GM19324 (cell line): ENCODE measurements around the gene CORO7.

Source experiments
- ATAC-seq: cut with Tn5 transposase; IDR thresholded peaks from one replicate; pipeline ENCODE4 v1.9.1; 2021; ENCODE audit warnings: mild to moderate bottlenecking, moderate library complexity; ENCODE audit not compliant: unreplicated experiment, low FRiP score

The CORO7 gene

GRCh38 chr16:4385789-4386450, 30.5 kb downstream of the CORO7 start:
- ATAC-seq: no peak

- no peak for ATAC-seq
Measured at GRCh38 chr16:4385066-4385788, 31.2 kb downstream of the CORO7 start.

DNA sequence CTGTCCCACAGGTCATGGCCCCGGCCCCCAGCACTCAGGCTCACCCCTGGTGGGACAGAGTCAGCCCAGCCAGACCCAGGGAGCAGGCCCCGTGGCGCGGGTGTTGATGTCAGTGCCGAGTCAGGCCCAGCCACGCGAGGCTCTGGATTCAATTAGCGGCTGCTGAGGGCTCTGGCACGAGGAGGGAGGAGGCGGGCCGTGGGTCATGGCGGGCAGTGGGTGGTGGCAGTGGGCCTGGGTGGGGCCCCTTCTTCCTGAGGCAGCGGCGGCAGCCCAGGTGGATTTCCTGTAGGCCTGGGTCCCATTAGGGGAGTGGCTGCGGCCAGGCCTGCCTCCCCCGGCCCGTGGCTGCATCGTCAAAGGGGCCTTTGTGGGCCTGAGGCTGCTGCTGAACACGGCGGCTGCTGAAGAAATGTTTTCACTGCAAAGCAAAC, 31.9 kb downstream of the CORO7 start:
- no peak for ATAC-seq

GRCh38 chr16:4383591-4384444, 32.6 kb downstream of the CORO7 start:
- no peak for ATAC-seq

GRCh38 chr16:4382795-4383357, 33.5 kb downstream of the CORO7 start:
- no peak for ATAC-seq

GRCh38 chr16:4381935-4382794, 34.2 kb downstream of the CORO7 start:
- ATAC-seq: no peak

DNA sequence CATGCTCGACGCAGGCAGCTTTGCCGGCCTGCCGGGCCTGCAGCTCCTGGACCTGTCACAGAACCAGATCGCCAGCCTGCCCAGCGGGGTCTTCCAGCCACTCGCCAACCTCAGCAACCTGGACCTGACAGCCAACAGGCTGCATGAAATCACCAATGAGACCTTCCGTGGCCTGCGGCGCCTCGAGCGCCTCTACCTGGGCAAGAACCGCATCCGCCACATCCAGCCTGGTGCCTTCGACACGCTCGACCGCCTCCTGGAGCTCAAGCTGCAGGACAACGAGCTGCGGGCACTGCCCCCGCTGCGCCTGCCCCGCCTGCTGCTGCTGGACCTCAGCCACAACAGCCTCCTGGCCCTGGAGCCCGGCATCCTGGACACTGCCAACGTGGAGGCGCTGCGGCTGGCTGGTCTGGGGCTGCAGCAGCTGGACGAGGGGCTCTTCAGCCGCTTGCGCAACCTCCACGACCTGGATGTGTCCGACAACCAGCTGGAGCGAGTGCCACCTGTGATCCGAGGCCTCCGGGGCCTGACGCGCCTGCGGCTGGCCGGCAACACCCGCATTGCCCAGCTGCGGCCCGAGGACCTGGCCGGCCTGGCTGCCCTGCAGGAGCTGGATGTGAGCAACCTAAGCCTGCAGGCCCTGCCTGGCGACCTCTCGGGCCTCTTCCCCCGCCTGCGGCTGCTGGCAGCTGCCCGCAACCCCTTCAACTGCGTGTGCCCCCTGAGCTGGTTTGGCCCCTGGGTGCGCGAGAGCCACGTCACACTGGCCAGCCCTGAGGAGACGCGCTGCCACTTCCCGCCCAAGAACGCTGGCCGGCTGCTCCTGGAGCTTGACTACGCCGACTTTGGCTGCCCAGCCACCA, 35.1 kb downstream of the CORO7 start:
- ATAC-seq: no peak

GRCh38 chr16:4380119-4381063, 36.0 kb downstream of the CORO7 start:
- no peak for ATAC-seq

- ATAC-seq: no peak
Measured at GRCh38 chr16:4378999-4379690, 37.3 kb downstream of the CORO7 start.

DNA sequence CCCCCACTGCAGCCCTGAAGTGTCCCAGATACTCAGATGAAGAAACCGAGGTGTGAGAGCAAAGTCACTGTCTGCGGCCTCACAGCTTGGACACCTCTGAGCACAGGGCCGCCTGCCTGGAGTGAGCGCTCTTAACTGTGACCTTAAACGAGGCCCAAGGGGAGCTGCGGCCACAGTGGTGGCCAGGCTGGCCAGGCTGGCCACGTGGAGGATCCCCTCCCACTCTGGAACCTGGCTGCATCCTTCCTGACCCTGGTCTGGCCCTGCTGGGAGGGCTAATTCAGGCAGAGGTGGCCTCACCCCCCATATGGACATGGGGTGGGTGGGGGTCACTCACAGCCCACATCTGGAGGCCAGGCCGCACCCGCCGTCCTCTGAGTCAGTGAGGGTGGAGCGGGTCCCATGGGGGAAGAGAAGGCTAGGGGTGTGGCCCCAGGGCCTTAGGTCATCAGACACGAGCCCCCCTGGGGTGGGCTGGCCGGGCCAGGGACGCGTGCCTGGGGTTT, 38.2 kb downstream of the CORO7 start:
- ATAC-seq: no peak

- ATAC-seq: no peak
Measured at GRCh38 chr16:4377573-4378154, 38.7 kb downstream of the CORO7 start.

DNA sequence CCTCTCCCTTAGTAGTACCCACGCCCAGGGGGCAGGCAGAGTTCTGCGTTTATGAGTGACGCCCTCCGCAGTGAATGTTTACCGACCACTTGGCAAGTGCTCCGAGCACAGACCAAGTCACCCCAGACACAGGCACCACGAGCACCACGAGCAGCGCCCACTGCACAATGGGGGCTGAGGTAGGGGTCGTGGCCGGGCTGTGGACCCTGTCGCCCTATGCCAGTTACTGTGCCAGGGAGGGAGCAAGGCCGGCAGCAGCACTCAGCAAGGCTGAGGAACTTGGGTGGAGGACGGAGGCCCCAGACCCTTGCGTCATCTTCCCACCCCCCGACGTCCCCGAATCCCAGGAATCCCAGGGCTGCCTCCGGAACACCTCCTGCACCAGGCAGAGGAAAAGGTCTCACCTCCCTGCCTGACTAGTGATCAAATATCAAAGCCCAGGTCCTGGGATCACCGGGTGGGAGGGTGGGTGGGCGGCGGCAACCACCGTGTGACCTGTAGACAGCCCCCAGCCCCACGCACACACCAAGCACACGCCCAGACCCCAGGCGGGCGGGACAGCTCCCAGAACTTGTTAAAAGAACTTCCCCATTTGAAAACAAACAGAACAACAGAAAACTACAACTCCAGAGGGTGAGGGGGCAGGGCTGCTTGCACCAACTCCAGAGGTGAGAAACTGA, 39.4 kb downstream of the CORO7 start:
- no peak for ATAC-seq

DNA sequence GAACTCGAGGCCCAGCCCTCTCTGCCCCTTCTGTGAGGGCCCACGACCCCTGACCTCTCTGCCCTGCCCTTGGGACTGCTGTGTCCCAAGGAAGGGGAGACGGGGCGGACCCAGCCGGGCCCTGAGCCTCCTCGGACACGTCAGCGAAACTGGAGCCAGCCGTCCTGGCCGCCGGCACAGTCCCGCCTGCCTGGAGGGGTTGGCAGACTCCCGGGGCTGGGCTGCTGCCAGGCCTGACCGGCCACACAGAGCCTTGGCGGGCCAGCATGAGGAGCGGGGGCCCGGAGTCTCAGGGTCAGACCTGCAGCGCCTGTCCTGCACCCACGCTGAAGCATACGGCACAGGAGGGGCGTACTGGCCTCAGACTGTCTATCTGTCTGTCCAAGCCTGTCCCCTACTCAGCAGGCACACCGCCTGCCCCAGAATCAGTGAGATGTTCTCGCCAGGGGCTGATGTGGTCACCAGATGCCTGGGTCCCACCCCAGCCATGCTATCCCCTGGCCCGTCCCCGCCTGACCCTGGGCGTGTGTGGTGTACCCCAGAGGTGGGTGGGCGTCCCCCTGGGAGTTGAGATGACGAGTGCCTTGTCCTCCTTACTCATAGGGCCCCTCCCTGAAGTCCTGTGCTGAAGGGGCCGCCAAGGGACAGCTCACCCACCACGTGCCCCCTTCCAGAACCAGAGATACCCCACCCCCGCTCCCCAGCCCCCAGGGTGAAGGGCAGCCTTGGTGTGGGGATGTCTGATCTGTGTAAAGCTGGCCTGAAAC, 40.1 kb downstream of the CORO7 start:
- no peak for ATAC-seq

DNA sequence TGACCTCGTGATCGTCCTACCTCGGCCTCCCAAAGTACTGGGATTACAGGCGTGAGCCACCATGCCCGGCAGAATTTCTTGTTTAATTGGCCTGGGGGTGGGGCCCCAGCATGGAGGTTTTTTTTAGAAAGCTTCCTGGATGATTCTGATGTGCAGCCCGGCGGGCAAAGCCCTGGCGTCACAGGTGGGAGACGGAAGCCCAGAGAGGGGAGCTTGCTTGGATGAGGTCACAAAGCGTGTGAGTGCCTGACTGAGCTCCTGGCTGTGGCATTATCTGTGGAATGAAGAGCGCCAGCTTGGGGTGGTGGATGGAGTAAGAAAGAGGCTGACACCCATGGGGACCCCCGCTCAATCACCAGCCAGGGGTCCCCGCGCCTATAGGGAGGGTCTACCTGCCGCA, 40.7 kb downstream of the CORO7 start:
- no peak for ATAC-seq

- no peak for ATAC-seq
Measured at GRCh38 chr16:4373909-4374742, 42.3 kb downstream of the CORO7 start.
